ENCODE results near the gene SLC31A1.
"Not testable (repeated sequence)": the region's sequence is repeated elsewhere in the genome, so short reads cannot be mapped to it uniquely, and the experiment has no call there.

GRCh38 chr9:113296247-113296646 lies 74.9 kb downstream of the SLC31A1 start:
- not testable (repeated sequence) for TF ChIP-seq CTCF (IDR thresholded peaks at IDR 0.05); POLR2AphosphoS5 (IDR thresholded peaks at IDR 0.05; ENCODE audit: low read depth, low read length); TCF7L2 (IDR thresholded peaks at IDR 0.05; ENCODE audit: low read depth, low read length); REST (IDR thresholded peaks at IDR 0.05; ENCODE audit: insufficient read depth in 1 of 2, low read depth in 2 of 2, low read length in 1 of 2); SIN3A (IDR thresholded peaks at IDR 0.05; ENCODE audit: borderline replicate concordance, insufficient read depth, low read depth, low read length)

Data from Panc1 (cell line).